NCI-H82 treated with DMSO at 0.1 percent for 48 hours (cell line): ENCODE measurements around the gene WDR55.
A peak's percentile ranks its signal among the peaks of the same experiment; 100 is the strongest.
"Not testable (repeated sequence)": the region's sequence is repeated elsewhere in the genome, so short reads cannot be mapped to it uniquely, and the experiment has no call there.

Experiments used
- DNase-seq: peaks from one replicate; lab custom pipeline; 2025; ENCODE audit not compliant: unreplicated experiment; lab: John Stamatoyannopoulos, UW

Gene WDR55

GRCh38 chr5:140642718-140643117 lies 22.0 kb upstream of the WDR55 start:
- no peak for DNase-seq

DNA sequence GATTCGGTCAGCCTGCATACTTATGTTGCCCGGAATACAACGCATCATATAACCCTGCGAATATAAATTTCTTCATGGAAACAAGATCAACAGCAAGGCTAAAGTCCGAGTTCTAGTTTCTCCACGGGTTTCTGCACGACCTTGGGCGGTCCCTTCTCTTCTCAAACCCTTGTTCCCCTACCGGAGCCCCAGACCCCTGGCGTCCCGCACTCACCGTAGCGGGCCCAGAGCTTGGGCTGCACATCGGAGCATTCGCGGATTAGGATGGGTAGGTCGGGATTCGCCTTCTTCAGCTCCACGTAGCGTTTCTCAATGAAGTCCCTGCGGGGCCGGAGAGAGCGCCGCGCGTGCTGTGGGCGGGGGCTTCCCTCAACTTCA lies 17.7 kb upstream of the WDR55 start:
- no peak for DNase-seq

- DNase-seq: no peak
Observed at GRCh38 chr5:140658870-140659269, 5.8 kb upstream of the WDR55 start.

- not testable (repeated sequence) for DNase-seq
Observed at GRCh38 chr5:140660371-140660770, 4.3 kb upstream of the WDR55 start.

DNA sequence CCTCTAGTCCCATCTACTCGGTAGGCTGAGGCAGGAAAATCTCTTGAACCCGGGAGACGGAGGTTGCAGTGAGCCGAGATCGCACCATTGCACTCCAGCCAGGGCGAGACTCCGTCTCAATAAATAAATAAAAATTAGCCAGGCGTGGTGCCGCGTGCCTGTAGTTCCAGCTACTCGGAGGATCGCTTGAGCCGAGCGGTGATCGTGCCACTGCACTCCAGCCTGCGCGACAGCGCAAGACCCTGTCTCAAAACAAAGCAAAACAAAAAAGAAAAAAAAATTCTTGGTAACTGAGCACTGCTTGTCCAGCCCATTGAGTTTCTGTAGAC lies 710 bp upstream of the WDR55 start:
- no peak for DNase-seq

- not testable (repeated sequence) for DNase-seq
Observed at GRCh38 chr5:140671035-140671434, 6.3 kb downstream of the WDR55 start.

DNA sequence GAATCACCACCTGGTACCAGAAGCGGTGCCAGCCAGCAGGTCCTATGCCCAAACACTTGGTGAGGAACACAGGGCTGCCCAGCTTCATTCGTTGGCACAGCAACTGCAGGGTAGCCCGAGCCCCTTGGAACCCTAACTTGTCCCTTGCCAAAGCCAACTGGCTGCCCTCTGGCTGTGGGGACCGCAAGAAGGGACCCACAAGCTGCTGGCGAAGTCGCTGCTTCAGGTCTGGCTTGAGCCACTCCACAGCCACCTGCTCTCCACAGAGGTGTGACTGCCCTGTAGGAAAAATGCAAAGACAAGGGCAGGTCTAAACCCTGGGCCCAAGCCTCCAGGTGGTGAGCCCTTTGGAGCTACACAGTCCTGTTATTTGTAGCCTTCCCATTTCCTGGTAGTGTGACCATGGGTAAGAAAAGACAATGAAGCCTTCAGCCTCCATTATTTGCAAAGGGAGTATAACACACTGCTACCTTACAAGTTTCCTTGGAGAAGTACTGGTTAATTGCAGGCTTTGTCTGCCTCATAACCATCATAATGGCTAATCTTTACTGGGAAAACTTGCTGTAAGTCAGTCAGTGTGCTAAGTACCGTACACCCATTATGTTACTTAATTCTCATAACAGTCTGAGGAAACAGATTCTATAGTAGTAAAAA lies 6.9 kb downstream of the WDR55 start:
- no peak for DNase-seq

- no peak for DNase-seq
Observed at GRCh38 chr5:140672455-140673186, 7.9 kb downstream of the WDR55 start.

GRCh38 chr5:140673187-140673976 lies 8.7 kb downstream of the WDR55 start, which contains the start of gene DND1:
DND1 (minus strand) TSS chr5:140673576; CDS start chr5:140673542, 34 bp downstream.
- no peak for DNase-seq

- no peak for DNase-seq
Observed at GRCh38 chr5:140674211-140674610, 9.5 kb downstream of the WDR55 start.

DNA sequence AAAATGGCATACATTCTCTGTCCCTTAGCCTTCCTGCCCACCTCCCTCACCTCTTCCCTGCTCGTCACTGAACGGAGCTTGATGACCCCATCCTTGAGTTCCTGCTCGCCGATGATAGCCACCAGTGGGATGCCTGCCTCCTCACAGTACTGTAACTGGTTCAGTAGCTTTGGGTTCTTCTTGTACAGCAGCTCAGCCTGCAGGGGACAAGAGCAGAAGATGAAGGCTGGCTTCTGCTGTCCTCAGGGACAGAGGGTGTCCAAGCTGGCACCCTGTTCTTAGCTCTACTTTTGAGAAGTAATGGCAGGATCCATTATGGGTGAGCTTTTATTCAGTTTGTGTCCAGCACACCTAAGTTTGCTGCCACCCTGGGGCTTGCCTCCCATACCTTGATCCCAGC lies 9.9 kb downstream of the WDR55 start:
- DNase-seq: no peak

GRCh38 chr5:140677947-140678346 lies 13.2 kb downstream of the WDR55 start:
- no peak for DNase-seq

GRCh38 chr5:140678993-140679392 lies 14.3 kb downstream of the WDR55 start:
- no peak for DNase-seq

DNA sequence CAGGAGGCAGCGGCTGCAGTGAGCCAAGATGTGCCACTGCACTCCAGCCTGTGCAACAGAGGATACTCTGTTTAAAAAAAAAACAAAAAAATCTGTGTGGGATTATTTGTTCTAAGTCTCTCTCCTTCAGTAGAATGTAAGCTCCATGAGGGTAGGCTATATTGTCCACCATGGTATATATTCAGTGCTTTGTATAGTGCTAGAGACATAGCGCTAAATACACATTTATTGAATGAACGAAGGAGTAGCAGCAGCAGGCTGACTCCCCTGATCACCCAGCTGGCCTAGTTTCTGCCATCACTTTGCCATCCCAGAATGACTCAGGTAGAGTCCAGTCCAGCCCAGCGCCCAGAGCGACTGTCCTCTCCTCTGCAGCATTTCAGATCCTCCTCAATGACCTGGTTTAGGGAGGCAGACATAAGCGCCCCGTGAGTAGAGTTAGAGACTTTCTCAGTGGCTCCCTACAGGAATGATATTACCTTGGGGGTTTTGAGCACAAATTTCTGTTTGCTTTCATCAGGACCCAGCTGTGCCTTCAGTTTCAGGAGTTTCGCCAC lies 25.8 kb downstream of the WDR55 start:
- DNase-seq: no peak

- DNase-seq: peak; percentile 49
Observed at GRCh38 chr5:140690941-140691924, 26.5 kb downstream of the WDR55 start, which contains the start of the genes HARS1 and HARS2. HARS1 (minus strand) TSS chr5:140691370; CDS start chr5:140691304, 66 bp downstream. HARS2 (plus strand) TSS chr5:140691455; CDS start chr5:140691649, 194 bp downstream.

GRCh38 chr5:140694276-140694675 lies 29.6 kb downstream of the WDR55 start:
- no peak for DNase-seq

DNA sequence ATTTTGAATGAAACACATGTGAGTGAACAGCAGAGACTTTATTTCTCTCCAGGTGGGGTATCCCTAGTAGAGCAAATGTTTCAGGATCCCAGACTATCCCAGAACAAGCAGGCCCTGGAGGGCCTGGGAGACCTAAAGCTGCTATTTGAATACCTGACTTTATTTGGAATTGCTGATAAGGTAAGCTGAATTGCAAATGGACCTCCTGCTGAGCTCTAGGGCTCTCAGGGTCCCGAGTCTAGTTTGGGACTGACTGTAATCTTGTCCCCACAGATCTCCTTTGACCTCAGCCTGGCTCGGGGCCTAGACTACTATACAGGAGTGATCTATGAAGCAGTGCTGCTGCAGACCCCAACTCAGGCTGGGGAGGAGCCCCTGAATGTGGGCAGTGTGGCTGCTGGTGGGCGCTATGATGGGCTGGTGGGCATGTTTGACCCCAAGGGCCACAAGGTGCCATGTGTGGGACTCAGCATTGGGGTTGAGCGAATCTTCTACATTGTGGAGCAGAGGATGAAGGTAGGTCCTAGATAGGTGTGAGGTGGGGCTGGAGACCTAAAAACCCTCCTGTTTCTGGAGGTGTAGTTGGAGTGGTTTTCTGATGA lies 32.3 kb downstream of the WDR55 start:
- no peak for DNase-seq

- peak; percentile 90 for DNase-seq
Observed at GRCh38 chr5:140700177-140701144, 35.8 kb downstream of the WDR55 start, which contains the start of gene ZMAT2. ZMAT2 (plus strand) TSS chr5:140700447; CDS start chr5:140700461, 14 bp downstream.

DNA sequence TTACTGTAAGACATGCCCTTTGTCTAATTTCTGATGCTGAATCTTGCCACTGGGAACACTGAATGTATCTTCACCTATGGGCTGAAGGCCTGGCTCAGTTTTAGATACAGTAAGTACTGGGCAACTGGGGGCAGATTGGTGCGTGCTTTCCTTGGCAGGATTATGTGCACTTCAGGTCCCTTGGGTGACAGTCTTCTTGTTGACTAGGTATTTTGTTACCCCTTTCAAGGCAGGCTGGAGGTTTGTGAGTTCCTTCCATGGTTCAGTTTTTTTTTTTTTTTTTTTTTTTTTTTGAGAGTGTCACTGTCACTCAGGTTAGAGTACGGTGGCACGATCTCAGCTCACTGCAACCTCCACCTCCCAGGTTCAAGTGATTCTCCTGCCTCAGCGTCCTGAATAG lies 43.1 kb downstream of the WDR55 start:
- no peak for DNase-seq
